ENCODE measurements around the gene KRT77.
"Not testable (repeated sequence)": the region's sequence is repeated elsewhere in the genome, so short reads cannot be mapped to it uniquely, and the experiment has no call there.

KRT77 gene

GRCh38 chr12:52703424-52703823, at the start of gene KRT77:
TSS of gene KRT77 (minus strand) at chr12:52703524. CDS start at chr12:52703434, 90 bp downstream.
- no peak for DNase-seq

DNA sequence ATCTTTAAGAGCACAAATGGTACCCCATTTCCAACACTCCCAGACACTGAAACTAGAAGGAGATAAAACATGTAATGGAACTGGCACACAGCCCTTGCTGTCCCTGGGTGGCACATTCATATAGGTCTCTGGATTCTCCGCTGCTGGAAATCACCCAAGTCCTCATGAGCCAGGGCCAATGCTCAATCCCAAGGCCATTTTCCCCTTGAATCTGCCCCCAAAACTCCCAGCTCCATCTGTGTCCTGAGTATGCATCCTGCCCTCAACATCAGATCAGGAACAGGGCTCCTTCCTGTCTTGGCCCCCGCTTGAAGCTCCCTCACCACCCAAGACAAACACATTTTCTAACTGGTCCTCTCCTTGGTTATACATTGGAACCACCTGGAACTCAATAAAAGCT, 49.2 kb upstream of the KRT77 start:
- no peak for DNase-seq

DNA sequence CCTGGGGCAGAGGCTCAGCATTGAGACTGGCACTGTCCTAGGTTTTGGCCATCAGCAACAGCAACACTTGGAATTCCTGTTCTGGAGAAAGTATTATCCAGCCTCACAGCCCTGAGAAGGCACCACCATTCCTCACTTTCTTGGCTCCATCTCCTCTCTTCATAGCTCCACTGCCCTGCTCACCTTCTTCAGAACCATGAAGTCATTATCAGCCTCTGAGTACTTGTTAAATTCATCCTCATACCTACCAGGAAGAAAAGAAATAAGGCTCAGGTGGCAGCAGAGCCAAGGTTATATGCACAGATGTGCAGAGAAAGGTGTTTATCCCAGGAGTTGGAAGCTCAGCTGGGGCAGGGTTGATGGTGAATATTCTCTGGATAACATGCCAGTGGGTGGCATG, 48.5 kb upstream of the KRT77 start:
- DNase-seq: no peak

- not testable (repeated sequence) for DNase-seq
Observed at GRCh38 chr12:52750532-52750931, 47.2 kb upstream of the KRT77 start.

DNA sequence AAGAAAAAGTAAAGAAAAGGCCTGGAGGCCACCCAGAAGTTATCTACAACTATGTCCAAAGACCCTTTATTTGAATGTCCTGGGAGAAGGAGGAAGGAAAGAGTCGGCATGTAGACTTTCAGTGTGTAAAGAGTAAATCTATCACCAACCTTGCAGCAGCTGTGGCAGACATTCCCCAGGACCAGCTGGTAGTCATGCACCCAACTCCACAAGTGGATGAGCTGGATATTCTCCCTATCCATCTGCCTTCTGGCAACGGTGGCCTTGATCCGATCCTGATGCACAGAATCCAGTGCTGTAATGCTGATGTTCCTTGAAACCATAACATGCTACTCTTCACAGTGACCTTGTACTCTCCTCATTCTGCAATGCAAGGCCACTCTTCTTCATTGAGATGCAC, 46.5 kb upstream of the KRT77 start:
- DNase-seq: no peak

- DNase-seq: no peak
Observed at GRCh38 chr12:52748578-52748977, 45.3 kb upstream of the KRT77 start.

GRCh38 chr12:52745554-52745953, 42.2 kb upstream of the KRT77 start:
- DNase-seq: no peak

- no peak for DNase-seq
Observed at GRCh38 chr12:52744493-52745156, 41.3 kb upstream of the KRT77 start.

DNA sequence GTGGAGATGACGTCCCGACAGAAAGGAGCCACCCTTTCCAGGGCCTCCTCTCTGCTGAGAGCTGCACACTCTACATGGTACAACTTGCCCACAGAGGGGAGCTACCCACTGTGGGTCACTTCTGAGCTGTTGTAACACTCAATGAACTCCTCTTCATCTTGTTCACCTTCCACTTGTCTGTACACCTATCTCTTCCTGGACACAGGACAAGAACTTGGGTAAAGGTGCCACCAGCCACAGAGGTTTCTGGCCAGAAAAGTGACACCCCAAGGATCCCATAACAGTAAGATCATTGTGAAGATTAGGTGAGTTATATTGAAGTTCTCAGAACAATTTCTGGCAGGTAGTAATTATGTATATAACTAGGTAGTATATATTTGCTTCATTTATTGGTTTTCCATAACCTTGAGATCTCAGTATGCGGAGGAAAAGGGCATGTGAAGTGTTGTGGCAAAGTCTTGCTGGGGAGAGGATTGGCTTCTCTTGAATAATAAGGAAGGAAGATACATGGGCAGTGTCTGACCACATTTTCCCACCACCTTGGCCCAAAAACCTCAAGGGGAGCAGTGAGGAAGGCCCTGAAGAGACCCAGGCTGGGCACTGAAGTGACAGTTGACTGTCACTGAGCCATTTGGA, 39.6 kb upstream of the KRT77 start:
- no peak for DNase-seq

- DNase-seq: no peak
Observed at GRCh38 chr12:52742196-52742580, 38.9 kb upstream of the KRT77 start.

GRCh38 chr12:52741375-52742195, 38.3 kb upstream of the KRT77 start:
- DNase-seq: peak in 3 of 4 experiments; percentile 37 to 65 (median 59)

DNA sequence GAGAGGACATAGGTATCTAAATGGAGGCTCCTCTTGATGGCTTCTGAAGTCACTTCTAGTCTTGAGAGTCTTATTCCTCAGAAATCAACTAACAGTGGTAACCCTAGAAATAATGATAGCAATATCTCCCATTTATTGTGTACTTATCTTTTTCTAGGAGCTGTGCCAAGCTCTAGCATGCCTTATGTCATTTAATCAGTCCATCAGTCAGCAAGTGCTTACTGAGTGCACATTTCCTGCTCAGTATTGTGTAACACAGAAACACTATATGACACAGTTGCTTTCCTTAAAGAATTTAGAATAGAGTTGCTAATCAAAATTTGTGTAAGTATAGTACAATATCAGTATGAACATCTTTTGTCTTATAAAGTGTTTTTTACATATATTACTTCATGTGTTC, 37.3 kb upstream of the KRT77 start:
- DNase-seq: no peak

DNA sequence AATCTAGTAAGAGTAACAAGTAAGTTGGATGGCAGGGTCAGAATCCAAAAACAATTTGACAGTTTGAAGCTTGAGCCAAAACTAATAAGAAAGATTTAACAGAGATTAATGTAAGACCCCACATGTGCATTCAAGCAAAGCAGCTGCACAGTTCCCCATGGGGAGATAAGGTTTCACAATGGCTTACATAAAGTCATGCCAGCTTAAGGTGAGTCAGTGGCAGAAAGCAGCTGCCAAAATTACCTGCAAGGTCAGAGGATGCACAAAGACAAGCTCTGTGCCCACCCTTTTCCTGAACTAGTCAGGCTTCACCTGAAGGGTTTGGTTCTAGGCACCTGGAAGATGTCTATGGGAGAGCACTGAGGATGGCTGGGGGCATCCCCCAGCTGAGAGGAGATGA, 36.6 kb upstream of the KRT77 start:
- no peak for DNase-seq

- no peak for DNase-seq
Observed at GRCh38 chr12:52735816-52736632, 32.7 kb upstream of the KRT77 start.

DNA sequence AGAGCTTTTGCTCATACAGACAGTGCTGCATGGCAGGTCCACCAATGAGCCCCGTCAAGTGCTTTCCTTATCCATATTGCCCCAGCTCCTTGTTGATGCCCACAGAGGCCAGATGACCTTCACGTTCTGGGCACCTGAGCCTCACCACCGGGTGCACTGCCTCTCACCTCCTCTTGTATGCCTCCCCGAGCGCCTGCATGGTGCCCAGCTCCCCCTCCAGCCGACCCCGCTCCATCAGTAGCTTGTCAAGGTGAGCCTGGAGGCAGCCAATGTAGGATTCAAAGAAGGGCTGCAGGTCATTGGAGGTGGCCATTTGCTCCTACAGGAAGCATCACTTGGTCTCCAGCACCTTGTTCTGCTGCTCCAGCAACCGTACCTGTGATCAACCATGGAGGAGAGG, 31.8 kb upstream of the KRT77 start:
- no peak for DNase-seq

DNA sequence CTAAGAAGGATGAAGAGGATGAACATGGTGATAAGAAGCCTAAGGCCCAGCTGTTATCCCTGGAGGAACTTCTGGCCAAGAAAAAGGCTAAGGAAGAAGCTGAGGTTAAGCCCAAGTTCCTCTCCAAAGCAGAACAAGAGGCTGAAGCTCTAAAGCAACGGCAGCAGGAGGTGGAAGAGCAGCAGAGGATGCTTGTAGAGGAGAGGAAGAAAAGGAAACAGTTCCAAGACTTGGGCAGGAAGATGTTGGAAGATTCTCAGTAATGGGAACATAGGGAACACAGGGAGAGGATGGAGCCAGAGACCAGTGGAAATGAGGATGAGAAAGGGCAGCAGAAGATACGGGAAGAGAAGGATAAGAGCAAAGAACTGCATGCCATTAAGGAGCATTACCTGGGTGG, 27.5 kb upstream of the KRT77 start:
- no peak for DNase-seq

DNA sequence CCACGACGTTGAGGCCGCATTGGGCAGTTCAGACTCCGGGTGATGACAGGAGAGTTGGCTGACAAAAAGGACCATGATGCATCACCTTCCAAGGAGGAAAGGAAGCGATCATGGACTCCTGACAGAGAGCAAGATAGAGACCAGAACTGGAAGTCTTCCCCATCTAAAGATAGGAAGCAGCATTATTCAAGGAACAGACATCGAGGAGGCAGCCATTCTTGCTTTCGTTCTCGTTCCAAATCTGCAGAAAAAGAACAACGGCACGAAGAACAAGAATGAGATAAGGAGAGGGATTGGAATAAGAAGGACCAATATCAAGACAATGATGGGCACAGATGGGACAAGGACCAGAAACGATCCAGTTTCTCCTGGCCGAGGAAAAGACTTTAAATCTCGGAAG, 27.1 kb upstream of the KRT77 start:
- DNase-seq: no peak

DNA sequence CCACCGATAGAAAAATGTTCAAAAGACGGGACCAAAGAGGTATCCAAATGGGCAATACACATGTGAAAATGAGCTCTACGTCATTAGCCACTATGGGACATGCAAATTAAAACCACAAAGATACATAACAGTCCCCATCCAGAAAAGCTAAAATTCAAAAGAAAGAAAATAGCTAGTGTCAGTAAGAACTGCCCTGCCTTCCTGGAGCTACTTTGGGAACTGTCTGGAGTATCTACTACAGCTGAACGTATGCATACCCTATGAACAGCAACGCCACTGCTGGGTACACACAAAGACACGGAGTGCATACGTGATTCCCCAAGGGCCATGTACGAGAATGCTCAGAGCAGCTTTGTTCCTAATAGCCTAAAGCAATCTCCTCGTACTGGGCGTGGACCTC, 25.8 kb upstream of the KRT77 start:
- DNase-seq: no peak

- no peak for DNase-seq
Observed at GRCh38 chr12:52728374-52728773, 25.1 kb upstream of the KRT77 start.

DNA sequence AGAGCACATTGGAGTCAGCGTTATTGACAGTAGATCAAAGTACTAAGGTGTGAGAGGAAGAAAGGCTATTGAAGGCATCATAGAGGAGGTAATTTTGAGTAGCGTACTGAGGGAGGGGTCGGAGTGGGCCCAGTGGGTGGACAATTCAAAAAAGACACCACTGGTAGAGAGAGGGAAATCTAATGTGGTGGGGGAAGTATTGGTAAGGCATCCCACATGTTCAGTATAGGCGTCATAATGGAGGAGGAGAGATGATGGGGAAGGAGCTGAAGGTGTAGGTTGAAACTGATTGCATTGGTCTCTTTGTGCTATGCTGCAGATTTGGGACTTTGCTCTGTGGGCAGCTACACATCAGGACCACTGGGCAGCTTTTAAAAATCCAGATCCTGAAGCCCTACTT, 23.7 kb upstream of the KRT77 start:
- no peak for DNase-seq

DNA sequence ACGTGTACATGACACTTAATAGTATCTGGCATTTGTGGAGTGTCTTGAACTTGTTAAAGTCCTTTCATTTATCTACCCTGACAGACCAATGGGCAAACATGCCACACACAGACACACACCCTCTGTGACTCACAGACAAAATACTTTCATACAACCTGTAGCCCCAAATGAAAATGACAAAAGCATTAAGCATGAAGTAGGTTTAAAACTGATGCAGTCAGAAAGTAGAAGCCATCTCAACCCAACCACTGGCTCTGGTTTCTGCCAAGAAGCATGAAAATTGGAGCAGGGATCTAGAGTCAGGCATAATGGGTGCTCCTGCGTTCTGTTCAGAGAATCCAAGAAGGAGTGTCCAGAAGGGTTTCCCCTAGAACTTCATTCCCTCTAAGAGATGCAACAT, 23.1 kb upstream of the KRT77 start:
- no peak for DNase-seq

DNA sequence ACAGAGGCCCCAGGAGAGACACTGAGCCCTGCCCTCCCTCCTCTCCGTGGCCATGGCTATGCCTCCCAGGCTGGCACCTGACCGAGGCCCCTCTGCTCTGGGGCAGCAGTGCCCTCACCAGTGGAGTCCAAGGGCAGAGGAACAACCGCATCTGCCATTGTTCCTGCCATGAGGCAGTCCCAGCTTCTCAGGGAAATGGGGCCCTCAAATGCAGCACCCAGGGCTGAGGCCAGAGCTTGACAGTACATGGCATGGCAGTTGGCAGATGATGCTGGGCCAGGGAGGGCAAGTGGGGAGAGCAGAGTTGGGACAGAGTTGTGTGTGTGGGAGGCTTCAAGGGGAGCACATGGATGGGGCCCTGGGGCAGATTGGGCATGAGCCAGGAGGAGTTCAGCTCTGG, 21.1 kb upstream of the KRT77 start:
- DNase-seq: no peak

GRCh38 chr12:52722680-52723079, 19.4 kb upstream of the KRT77 start:
- DNase-seq: no peak
